Astrocyte of the spinal cord (primary cell): ENCODE results near the gene DBX1.
"Not testable (repeated sequence)": the region's sequence is repeated elsewhere in the genome, so short reads cannot be mapped to it uniquely, and the experiment has no call there.

Experiments used
- DNase-seq: peaks from one replicate; pipeline ENCODE4 v3.0.0; 2011; ENCODE audit warnings: low read depth, low spot score
- H3K4me3 ChIP-seq: 2 replicates; pipeline ENCODE4 v1.5.1; 2011; ENCODE audit warnings: low read depth, mild to moderate bottlenecking, low read length, moderate library complexity
- CTCF ChIP-seq: IDR thresholded peaks from 2 replicates; pipeline ENCODE4 v1.5.1; 2012; ENCODE audit warnings: low read depth, mild to moderate bottlenecking, low read length, inconsistent platforms
- in situ Hi-C: cut with HindIII; loops from 2 replicates; pipeline ENCODE4 v1.10.0; 2017; ENCODE audit warnings: low sequenced_read_pairs

The DBX1 gene

DNA sequence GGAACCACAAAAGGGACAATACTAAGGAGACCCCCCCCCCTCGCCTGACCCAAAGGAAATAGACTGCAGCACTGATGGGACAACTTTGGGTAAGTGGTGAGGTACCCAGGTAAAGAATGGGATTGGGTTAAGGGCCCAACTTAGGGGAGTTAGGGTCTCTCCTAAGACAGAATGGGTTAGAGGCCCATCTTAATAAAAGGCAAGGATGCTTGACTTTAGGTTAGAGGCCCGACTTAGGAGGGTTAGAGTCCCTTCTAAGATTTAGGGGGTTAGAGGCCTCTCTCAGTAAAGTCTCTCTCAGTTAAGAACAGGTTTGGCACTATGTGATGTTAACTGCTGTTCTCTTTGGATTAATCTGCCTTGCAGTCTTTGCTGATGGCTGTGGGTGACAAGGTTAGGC, 41.0 kb upstream of the DBX1 start:
- TF ChIP-seq CTCF, result no peak
- in situ Hi-C loops, result no loop called here
- H3K4me3 ChIP-seq, result no peak overlapping the region
- DNase-seq, result no peak

DNA sequence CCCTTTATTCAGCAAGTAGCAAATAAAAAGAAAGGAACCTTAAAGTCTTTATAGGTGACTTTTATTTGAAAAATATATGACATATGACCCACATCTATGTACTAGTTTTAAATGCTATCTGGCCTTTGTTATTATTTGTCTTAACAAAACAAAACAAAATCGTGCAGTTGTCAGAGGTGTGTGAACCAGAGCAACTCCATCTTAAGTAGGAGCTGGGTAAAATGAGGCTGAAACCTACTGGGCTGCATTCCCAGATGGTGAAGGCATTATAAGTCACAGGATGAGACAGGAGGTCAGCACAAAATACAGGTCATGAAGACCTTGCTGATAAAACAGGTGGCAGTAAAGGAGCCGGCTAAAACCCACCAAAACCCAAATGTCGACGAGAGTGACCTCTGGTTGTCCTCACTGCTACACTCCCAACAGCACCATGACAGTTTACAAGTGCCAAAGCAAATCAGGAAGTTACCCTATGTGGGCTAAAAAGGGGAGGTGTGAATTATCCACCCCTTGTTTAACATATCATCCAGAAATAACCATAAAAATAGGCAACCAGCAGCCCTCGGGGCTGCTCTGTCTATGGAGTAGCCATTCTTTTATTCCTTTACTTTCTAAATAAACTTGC, 40.2 kb upstream of the DBX1 start:
- H3K4me3 ChIP-seq, in situ Hi-C loops, DNase-seq: not testable (repeated sequence)

DNA sequence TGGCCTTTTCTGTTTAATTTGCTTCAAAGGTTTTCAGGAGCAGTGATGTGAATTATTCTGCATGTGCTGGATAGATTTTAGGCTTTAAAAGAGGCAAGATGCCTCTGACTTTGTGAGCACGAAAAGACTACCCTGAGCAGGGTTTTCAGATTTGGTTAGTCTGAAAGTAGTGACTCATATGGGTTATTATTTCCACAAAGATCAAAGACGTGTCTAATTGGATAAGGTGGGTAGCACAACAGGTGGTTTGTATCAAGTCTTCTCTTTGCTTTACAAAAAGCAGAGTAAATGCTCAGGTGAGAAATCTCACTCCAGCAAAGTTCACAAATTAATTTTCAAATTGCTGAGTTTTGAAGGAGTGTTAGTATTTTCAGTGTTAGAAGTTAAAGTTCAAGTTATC, 37.6 kb upstream of the DBX1 start:
- DNase-seq, result no peak
- in situ Hi-C loops, result no loop called here
- TF ChIP-seq CTCF, result no peak
- H3K4me3 ChIP-seq, result no peak overlapping the region

- TF ChIP-seq CTCF, result no peak
- no peak overlapping the region for H3K4me3 ChIP-seq
- no peak for DNase-seq
- in situ Hi-C loops, result no loop called here
Observed at GRCh38 chr11:20194470-20194869, 34.2 kb upstream of the DBX1 start.

- H3K4me3 ChIP-seq, result no peak overlapping the region
- no peak for DNase-seq
- in situ Hi-C loops, result no loop called here
- TF ChIP-seq CTCF, result no peak
Observed at GRCh38 chr11:20193307-20193706, 33.0 kb upstream of the DBX1 start.

GRCh38 chr11:20192641-20193040, 32.4 kb upstream of the DBX1 start:
- in situ Hi-C loops, result no loop called here
- no peak overlapping the region for H3K4me3 ChIP-seq
- TF ChIP-seq CTCF, result no peak
- no peak for DNase-seq

DNA sequence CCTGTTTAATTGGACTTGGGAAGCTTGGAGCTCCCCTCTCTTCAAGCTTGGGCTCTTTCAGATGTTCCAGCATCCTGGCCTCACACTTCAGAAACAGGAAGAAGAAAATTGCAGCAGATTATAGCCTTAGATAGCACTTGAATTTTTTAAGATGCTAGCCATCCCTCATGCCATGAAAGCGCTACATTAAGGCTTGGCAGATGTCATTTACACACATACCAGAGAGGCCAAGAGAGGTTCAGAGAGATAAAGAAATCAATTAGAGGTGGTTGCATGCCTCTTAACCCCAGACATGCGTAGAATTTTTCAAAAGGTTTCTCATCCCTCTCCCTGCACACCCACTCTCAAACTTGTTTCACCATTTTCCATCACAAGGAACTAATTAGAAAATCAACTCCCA, 31.9 kb upstream of the DBX1 start:
- no peak for DNase-seq
- in situ Hi-C loops, result no loop called here
- TF ChIP-seq CTCF, result no peak

More for the DNA sequence above, 31.9 kb upstream of the DBX1 start:
- no peak overlapping the region for H3K4me3 ChIP-seq
